Glutamatergic neuron (in vitro differentiated cells): ENCODE measurements around the gene GRIFIN. TPM values are rescaled to one million over a fixed set of nuclear protein-coding genes. Genes with fewer than 3 reads are reported as not detected.
"Not testable (repeated sequence)": the region's sequence is repeated elsewhere in the genome, so short reads cannot be mapped to it uniquely, and the experiment has no call there.

Source experiments
- DNase-seq: peaks from one replicate; pipeline ENCODE4 v3.0.0; 2022
- H3K27ac Mint-ChIP-seq: one replicate; pipeline ENCODE4 v1.8.0; 2020; ENCODE audit warnings: mild to moderate bottlenecking, mixed read lengths, inconsistent platforms; ENCODE audit not compliant: unreplicated experiment
- H3K27me3 Mint-ChIP-seq: one replicate; pipeline ENCODE4 v1.8.0; 2020; ENCODE audit warnings: mild to moderate bottlenecking, moderate library complexity, mixed read lengths, inconsistent platforms; ENCODE audit not compliant: unreplicated experiment
- H3K36me3 Mint-ChIP-seq: one replicate; pipeline ENCODE4 v1.8.0; 2020; ENCODE audit warnings: mild to moderate bottlenecking, mixed read lengths, inconsistent platforms; ENCODE audit not compliant: unreplicated experiment
- H3K4me1 Mint-ChIP-seq: one replicate; pipeline ENCODE4 v1.8.0; 2020; ENCODE audit warnings: mild to moderate bottlenecking, low read depth, mixed read lengths, inconsistent platforms; ENCODE audit not compliant: unreplicated experiment
- H3K4me3 Mint-ChIP-seq: one replicate; pipeline ENCODE4 v1.8.0; 2020; ENCODE audit warnings: mild to moderate bottlenecking, mixed read lengths, inconsistent platforms; ENCODE audit not compliant: unreplicated experiment
- H3K9me3 Mint-ChIP-seq: one replicate; pipeline ENCODE4 v1.8.0; 2020; ENCODE audit warnings: mild to moderate bottlenecking, moderate library complexity, mixed read lengths, inconsistent platforms; ENCODE audit not compliant: unreplicated experiment
- total RNA-seq: library from RNA; stranded (reverse); fragmentation: NEBNext Ultra II Directional; extraction: Animal tissue kit (Norgen Biotek cat#: 25700); gene quantifications from one replicate; pipeline ENCODE4 v1.2.1, GENCODE V29; 2021; ENCODE audit not compliant: unreplicated experiment
- TF ChIP-seq, protein P1 (sequence below): fragments of 200-600 bp; sonication (generic); IDR thresholded peaks from one replicate; pipeline ENCODE4 v1.5.0; 2021; ENCODE audit not compliant: partially characterized antibody, unreplicated experiment

GRIFIN gene
- total RNA-seq, 1 donor from 2014 or later: not detected

DNA sequence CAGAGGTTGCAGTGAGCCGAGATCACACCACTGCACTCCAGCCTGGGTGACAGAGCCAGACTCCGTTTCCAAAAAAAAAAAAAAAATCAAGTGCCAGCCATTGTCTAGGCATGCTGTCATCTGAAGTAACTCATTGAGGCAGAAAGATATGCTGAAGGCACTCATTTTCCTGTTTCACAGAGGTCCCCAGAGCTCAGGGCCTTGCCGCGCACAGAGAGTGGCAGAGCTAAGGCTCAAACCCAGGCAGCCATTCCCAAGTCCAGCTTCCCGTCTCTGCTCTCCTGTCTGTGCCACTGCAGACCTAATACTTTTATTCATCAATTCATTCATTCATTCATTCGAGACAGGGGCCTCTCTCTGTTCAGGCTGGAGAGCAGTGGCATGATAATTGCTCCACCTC lies 3.5 kb downstream of the GRIFIN start:
- H3K9me3 Mint-ChIP-seq: peaks cover 3% of the 10 kb centered on the region
- H3K4me3 Mint-ChIP-seq: no peak overlapping the region
- no peak for DNase-seq
- TF ChIP-seq, protein P1, sequence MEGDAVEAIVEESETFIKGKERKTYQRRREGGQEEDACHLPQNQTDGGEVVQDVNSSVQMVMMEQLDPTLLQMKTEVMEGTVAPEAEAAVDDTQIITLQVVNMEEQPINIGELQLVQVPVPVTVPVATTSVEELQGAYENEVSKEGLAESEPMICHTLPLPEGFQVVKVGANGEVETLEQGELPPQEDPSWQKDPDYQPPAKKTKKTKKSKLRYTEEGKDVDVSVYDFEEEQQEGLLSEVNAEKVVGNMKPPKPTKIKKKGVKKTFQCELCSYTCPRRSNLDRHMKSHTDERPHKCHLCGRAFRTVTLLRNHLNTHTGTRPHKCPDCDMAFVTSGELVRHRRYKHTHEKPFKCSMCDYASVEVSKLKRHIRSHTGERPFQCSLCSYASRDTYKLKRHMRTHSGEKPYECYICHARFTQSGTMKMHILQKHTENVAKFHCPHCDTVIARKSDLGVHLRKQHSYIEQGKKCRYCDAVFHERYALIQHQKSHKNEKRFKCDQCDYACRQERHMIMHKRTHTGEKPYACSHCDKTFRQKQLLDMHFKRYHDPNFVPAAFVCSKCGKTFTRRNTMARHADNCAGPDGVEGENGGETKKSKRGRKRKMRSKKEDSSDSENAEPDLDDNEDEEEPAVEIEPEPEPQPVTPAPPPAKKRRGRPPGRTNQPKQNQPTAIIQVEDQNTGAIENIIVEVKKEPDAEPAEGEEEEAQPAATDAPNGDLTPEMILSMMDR: no peak
- H3K36me3 Mint-ChIP-seq: no peaks in the 10 kb centered on the region
- peaks cover 4% of the 10 kb centered on the region for H3K4me1 Mint-ChIP-seq
- H3K27ac Mint-ChIP-seq: no peak overlapping the region
- H3K27me3 Mint-ChIP-seq: peaks cover 8% of the 10 kb centered on the region

DNA sequence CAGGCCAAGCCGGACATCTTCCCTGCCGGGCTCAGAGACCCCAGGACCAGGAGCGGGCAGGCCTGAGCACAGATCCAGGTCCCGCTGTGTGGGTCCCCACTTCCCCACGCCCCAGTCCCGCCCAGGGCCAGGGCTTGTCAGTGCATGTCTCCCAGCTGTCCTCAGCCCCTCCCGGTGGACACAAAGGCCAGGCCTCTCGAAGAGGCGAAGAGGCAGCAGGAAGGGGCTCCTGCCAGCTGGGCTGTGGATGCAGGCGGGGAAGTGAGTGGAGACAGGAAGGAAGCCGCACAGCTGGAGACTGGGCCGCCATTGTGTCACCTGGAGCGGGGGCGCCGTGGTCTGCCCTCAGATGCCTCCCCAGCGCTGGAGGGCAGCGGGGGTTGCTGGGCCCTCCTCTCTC lies 4.8 kb downstream of the GRIFIN start:
- TF ChIP-seq, protein P1: no peak
- no peak for DNase-seq
- Mint-ChIP-seq H3K4me1 (peaks cover 3% of the 10 kb centered on the region), H3K27me3 (peaks cover 8% of the 10 kb centered on the region), H3K27ac (no peak overlapping the region), H3K9me3 (peaks cover 3% of the 10 kb centered on the region), H3K4me3 (no peak overlapping the region), H3K36me3 (no peaks in the 10 kb centered on the region)

DNA sequence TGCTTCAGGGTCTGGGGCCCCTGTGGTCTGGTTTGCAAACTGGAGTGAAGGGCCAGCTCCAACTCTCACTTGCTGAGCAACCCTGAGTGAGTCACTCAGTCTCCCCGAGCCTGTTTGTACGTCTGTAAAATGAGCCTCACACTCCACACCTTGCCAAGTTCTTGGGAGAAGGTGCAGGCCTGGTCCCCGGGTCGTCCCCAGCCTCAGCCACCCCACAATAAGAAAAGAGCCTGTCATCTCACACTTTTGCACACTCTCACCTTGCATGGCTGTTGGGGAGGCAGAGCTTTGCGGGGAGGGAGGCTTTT lies 5.2 kb downstream of the GRIFIN start:
- Mint-ChIP-seq H3K27ac (no peak overlapping the region), H3K36me3 (no peaks in the 10 kb centered on the region), H3K4me3 (no peak overlapping the region), H3K4me1 (peaks cover 5% of the 10 kb centered on the region), H3K27me3 (peaks cover 10% of the 10 kb centered on the region), H3K9me3 (peaks cover 3% of the 10 kb centered on the region)
- TF ChIP-seq, protein P1: no peak
- no peak for DNase-seq

DNA sequence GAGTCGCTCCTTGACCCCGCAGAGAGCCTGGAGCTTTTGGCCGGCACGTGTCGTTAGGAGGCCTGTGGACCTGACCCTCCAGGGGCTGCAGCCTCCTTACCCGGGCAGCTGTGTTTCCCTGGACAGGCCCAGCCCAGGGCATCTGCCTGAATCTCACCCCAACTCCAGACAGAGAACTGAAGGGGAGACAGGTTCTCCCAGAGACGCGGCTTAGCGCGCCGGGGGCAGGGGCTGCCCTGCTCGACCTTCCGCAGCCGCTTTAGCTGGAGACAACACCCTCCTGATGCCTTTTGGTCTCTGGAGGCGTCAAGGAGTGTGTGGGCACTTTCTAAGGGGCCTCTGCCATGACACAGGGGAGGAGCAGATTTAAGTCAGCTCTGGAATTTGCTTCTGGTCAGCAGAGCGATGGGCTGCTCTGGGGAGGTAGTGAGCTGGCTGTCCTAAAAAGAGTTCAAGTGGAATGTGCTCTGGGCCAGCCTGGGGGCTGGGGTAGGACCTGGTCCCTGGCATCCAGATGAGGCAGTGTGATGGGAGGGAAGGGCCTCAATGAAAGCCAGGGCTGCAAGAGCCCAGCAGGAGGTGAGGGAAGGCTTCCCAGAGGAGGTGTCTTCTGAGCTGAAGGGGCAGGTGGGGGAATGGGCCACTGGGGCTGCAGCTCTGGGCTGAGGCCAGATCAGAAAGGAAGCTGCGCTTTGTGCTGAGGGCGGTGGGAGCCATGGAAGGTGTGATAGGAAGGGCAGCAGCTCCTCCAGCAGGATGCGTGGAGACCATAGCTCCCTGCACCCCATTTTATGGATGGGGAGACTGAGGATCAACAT lies 5.8 kb downstream of the GRIFIN start:
- no peak for DNase-seq
- Mint-ChIP-seq H3K4me1 (peaks cover 8% of the 10 kb centered on the region), H3K27ac (no peak overlapping the region), H3K4me3 (no peak overlapping the region), H3K36me3 (no peaks in the 10 kb centered on the region), H3K9me3 (peaks cover 3% of the 10 kb centered on the region), H3K27me3 (peaks cover 12% of the 10 kb centered on the region)
- TF ChIP-seq, protein P1: no peak

DNA sequence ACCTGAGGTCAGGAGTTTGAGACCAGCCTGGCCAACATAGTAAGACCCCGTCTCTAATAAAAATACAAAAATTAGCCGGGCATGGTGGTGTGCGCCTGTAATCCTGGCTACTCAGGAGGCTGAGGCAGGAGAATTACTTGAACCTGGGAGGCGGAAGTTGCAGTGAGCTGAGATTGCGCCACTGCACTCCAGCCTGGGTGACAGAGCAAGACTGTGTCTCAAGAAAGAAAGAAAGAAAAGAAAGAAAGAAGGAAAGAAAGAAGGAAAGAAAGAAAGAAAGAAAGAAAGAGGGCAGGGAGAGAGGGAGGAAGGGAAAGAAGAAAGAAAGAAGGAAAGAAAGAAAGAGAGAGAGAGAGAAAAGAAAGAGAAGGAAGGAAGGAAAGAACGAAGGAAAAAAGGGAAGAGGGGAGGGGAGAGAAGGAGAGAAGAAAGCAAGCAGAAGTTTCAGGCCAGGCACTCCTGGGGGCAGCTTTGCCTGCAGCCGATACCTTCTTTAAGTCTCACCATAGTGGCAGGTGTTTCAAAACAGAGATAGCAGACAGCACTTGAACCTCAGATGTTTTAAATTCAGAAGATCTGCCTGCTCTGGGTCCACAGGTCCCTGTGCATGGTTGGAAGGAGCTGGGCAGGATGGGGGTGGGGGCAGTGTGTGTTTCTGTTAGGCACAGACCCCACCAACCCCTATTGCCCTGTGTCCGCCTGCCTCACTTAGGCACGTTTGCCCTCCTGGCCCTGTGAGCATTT lies 6.6 kb downstream of the GRIFIN start:
- DNase-seq, H3K9me3 Mint-ChIP-seq, H3K27ac Mint-ChIP-seq, H3K36me3 Mint-ChIP-seq, H3K4me1 Mint-ChIP-seq, H3K4me3 Mint-ChIP-seq: not testable (repeated sequence)
- H3K27me3 Mint-ChIP-seq: peaks cover 12% of the 10 kb centered on the region
